ENCODE measurements around the gene GTF2E1. TPM values are rescaled to one million over a fixed set of nuclear protein-coding genes. Genes with fewer than 3 reads are reported as not detected.

Gene GTF2E1
- total and polyA plus RNA-seq, 9 of the 15 experiments (the other 6 are each of a cell fraction or from before 2014, with no cell fraction given), result 12.9 to 23.5 (median 15.4) TPM

- CTCF ChIA-PET (ENCODE audit: low intra/inter-chr PET ratio), result no interaction called here
- 0% methylated on average over 3 of the region's 3 CpGs for WGBS (ENCODE audit: insufficient coverage, low coverage, missing lambda C conversion rate)
- POLR2A ChIA-PET, result no interaction called here
- no peak for FAIRE-seq
- no peaks in the 10 kb centered on the region for H3K9me1 ChIP-seq (ENCODE audit: control insufficient read depth, insufficient read depth, low read length)
- no peak for ATAC-seq
- H3K4me2 ChIP-seq (ENCODE audit: insufficient read depth, low read length), result no peak overlapping the region
- no peak overlapping the region for H2AFZ ChIP-seq (ENCODE audit: low read depth, low read length)
- no peaks in the 10 kb centered on the region for H3K79me2 ChIP-seq (ENCODE audit: control insufficient read depth, insufficient read depth, low read length)
- H3K27me3 ChIP-seq (ENCODE audit: control insufficient read depth in 2 of 2, insufficient read depth in 2 of 2, low read length in 2 of 2), result no peaks in the 10 kb centered on the region
- no peak for TF ChIP-seq ZNF764 (CRISPR knock-in tag; IDR thresholded peaks at IDR 0.05; ENCODE audit: low read depth)
- TF ChIP-seq GTF2E2 (tag; IDR thresholded peaks at IDR 0.05), result no peak
- H3K4me3 ChIP-seq, result no peak overlapping the region
- intact Hi-C loops (cut with micrococcal nuclease) (no loop called here), in situ Hi-C loops (cut with MboI) (no loop called here)
- H3K9ac ChIP-seq (ENCODE audit: insufficient read depth in 1 of 2, low read depth in 2 of 2, low read length in 2 of 2), result no peak overlapping the region
- no peaks in the 10 kb centered on the region for H3K4me1 ChIP-seq (replicated peaks in 1 of 2; ENCODE audit: control insufficient read depth in 2 of 2, insufficient read depth in 2 of 2, low read length in 2 of 2)
- DNase-seq (ENCODE audit: extremely low read depth in 1 of 4, low spot score in 3 of 4), result no peak
- no peaks in the 10 kb centered on the region for H4K20me1 ChIP-seq (replicated peaks; ENCODE audit: control insufficient read depth, insufficient read depth, low read length)
- BruUV-seq (replicated peaks), result no TSS peak
- H3K9me3 ChIP-seq (replicated peaks; ENCODE audit: control insufficient read depth, insufficient read depth, low read depth, low read length), result no peaks in the 10 kb centered on the region
- H3K36me3 ChIP-seq (ENCODE audit: control insufficient read depth, insufficient read depth, low read length), result no peaks in the 10 kb centered on the region
- H3K27ac ChIP-seq (ENCODE audit: extremely low read depth, low read depth, low read length), result no peak overlapping the region
Measured at GRCh38 chr3:120823156-120823555, 80.6 kb downstream of the GTF2E1 start.

DNA sequence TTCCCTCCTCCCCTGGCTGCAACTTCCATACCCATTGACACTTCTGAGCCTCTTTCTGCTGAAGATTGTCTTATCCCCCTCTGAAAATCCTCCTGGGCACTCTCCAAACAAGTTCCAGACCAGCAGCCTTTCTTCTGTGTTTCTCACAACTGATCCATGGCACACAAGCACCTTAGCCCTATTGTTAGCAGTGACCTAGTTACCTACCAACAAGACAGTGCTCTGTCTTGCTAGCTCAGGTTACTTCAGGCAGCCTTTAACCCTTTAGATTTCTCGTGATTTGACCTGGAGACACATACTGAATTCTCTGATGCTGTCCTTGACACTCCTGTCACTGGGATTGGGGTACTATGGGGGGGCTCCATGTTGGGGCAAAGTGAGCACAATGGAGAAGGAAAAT, 82.1 kb downstream of the GTF2E1 start:
- Histone ChIP-seq H3K36me3 (ENCODE audit: control insufficient read depth, insufficient read depth, low read length) (no peaks in the 10 kb centered on the region), H3K27me3 (ENCODE audit: control insufficient read depth in 2 of 2, insufficient read depth in 2 of 2, low read length in 2 of 2) (no peaks in the 10 kb centered on the region), H3K79me2 (ENCODE audit: control insufficient read depth, insufficient read depth, low read length) (no peaks in the 10 kb centered on the region), H3K9ac (ENCODE audit: insufficient read depth in 1 of 2, low read depth in 2 of 2, low read length in 2 of 2) (no peak overlapping the region), H3K4me2 (ENCODE audit: insufficient read depth, low read length) (no peak overlapping the region), H4K20me1 (replicated peaks; ENCODE audit: control insufficient read depth, insufficient read depth, low read length) (no peaks in the 10 kb centered on the region), H3K4me3 (no peak overlapping the region), H2AFZ (ENCODE audit: low read depth, low read length) (no peak overlapping the region), H3K4me1 (replicated peaks in 1 of 2; ENCODE audit: control insufficient read depth in 2 of 2, insufficient read depth in 2 of 2, low read length in 2 of 2) (no peaks in the 10 kb centered on the region), H3K9me1 (ENCODE audit: control insufficient read depth, insufficient read depth, low read length) (no peaks in the 10 kb centered on the region), H3K9me3 (replicated peaks; ENCODE audit: control insufficient read depth, insufficient read depth, low read depth, low read length) (no peaks in the 10 kb centered on the region), H3K27ac (ENCODE audit: extremely low read depth, low read depth, low read length) (no peak overlapping the region)
- POLR2A ChIA-PET, result interaction anchor here (0.6 kb wide), 1 partner anchor 384 kb away, joined by 3 read pairs; no protein-coding TSS in a partner anchor
- intact Hi-C loops (cut with micrococcal nuclease) (no loop called here), in situ Hi-C loops (cut with MboI) (no loop called here)
- CTCF ChIA-PET (ENCODE audit: low intra/inter-chr PET ratio), result no interaction called here
- DNase-seq (ENCODE audit: extremely low read depth in 1 of 4, low spot score in 3 of 4) (no peak), FAIRE-seq (no peak), ATAC-seq (no peak)
- WGBS (ENCODE audit: insufficient coverage, low coverage, missing lambda C conversion rate), result 0% methylated on average over 1 of the region's 1 CpG
- BruUV-seq (replicated peaks), result no TSS peak
- TF ChIP-seq ATF6 (CRISPR knock-in tag; IDR thresholded peaks at IDR 0.05), result no peak
- TF ChIP-seq TCF3 (CRISPR knock-in tag; IDR thresholded peaks at IDR 0.05), result no peak
- TF ChIP-seq DLX4 (CRISPR knock-in tag; IDR thresholded peaks at IDR 0.05), result no peak
- TF ChIP-seq GATAD2B (IDR thresholded peaks at IDR 0.05; ENCODE audit: borderline replicate concordance), result no peak
- no peak for TF ChIP-seq ZNF57 (CRISPR knock-in tag; IDR thresholded peaks at IDR 0.05)
- TF ChIP-seq, protein P1, sequence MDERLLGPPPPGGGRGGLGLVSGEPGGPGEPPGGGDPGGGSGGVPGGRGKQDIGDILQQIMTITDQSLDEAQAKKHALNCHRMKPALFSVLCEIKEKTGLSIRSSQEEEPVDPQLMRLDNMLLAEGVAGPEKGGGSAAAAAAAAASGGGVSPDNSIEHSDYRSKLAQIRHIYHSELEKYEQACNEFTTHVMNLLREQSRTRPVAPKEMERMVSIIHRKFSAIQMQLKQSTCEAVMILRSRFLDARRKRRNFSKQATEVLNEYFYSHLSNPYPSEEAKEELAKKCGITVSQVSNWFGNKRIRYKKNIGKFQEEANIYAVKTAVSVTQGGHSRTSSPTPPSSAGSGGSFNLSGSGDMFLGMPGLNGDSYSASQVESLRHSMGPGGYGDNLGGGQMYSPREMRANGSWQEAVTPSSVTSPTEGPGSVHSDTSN (CRISPR knock-in tag; IDR thresholded peaks at IDR 0.05; ENCODE audit: low read depth), result no peak
- TF ChIP-seq, protein P1 (tag; conservative IDR thresholded peaks at IDR 0.05; ENCODE audit: low read depth), result no peak
- TF ChIP-seq, protein P2, sequence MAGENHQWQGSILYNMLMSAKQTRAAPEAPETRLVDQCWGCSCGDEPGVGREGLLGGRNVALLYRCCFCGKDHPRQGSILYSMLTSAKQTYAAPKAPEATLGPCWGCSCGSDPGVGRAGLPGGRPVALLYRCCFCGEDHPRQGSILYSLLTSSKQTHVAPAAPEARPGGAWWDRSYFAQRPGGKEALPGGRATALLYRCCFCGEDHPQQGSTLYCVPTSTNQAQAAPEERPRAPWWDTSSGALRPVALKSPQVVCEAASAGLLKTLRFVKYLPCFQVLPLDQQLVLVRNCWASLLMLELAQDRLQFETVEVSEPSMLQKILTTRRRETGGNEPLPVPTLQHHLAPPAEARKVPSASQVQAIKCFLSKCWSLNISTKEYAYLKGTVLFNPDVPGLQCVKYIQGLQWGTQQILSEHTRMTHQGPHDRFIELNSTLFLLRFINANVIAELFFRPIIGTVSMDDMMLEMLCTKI (IDR thresholded peaks at IDR 0.05; ENCODE audit: partially characterized antibody), result no peak
